Measurements from ENCODE around the gene USP36. TPM values are rescaled to one million over a fixed set of nuclear protein-coding genes. Genes with fewer than 3 reads are reported as not detected.

The USP36 gene
- total and polyA plus RNA-seq, 9 of the 15 experiments (the other 6 are each of a cell fraction or from before 2014, with no cell fraction given) = 6.4 to 72.8 (median 22.5) TPM

DNA sequence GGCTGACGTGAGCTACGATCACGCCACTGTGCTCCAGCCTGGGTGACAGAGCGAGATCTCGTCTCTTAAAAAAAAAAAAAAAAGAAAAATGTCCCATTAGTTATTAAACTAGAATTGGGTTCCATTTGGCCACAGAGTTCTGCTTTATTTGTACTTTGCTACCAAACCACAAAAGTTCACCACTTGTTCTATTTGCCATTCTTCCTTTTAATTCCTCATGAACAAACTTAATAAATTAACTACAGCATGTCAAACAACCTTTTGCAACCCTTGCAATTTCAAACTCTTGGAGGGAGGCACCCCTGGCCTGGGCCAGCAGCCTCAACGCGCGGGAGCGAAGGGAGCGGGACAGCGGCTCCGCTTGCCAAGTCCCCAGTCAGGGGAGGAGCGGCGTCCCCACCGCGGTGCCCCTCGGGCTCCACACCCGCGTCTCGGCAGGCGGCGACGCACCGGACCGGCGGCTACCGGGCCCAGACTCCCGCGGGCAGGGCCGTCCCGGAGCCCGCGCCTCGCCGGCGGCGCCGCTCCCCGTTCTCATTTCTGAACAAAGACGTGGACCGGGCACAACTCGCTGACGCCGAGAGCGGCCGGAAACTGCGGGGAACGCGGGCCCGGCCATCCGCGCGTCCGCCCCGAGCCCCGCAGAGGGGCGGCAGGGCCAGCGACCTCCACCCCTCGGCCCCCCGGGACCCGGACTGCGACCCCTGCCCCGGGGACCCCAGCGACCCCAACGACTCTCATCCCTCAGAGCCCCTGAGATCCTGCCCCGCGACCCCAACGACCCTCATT lies 59.3 kb downstream of the USP36 start (continued):
- 0 out of 2 replicates have a peak, but pooled peaks have one; percentile 7 for TF ChIP-seq GABPA (tag; conservative IDR thresholded peaks at IDR 0.05; ENCODE audit: low read depth)
- TF ChIP-seq TARDBP (IDR thresholded peaks at IDR 0.05) = 0 out of 2 replicates have a peak, but pooled peaks have one; percentile 14
- TF ChIP-seq, protein P1, sequence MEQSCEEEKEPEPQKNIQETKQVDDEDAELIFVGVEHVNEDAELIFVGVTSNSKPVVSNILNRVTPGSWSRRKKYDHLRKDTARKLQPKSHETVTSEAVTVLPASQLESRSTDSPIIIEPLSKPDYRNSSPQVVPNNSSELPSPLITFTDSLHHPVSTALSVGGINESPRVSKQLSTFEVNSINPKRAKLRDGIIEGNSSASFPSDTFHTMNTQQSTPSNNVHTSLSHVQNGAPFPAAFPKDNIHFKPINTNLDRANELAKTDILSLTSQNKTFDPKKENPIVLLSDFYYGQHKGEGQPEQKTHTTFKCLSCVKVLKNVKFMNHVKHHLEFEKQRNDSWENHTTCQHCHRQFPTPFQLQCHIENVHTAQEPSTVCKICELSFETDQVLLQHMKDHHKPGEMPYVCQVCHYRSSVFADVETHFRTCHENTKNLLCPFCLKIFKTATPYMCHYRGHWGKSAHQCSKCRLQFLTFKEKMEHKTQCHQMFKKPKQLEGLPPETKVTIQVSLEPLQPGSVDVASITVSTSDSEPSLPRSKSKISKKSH (CRISPR knock-in tag; IDR thresholded peaks at IDR 0.05) = no peak
- TF ChIP-seq ZNF12 (CRISPR knock-in tag; IDR thresholded peaks at IDR 0.05) = peak; percentile 51; the same call in 1 of the 2 replicates
- TF ChIP-seq EP300 (IDR thresholded peaks at IDR 0.05; ENCODE audit: low read length) = no peak
- TF ChIP-seq ZNF785 (CRISPR knock-in tag; IDR thresholded peaks at IDR 0.05) = no peak
- TF ChIP-seq RBFOX2 (IDR thresholded peaks at IDR 0.05; ENCODE audit: low read depth, low read length) = peak; percentile 69
- no peak for TF ChIP-seq RFX1 (IDR thresholded peaks at IDR 0.05)
- TF ChIP-seq ZBTB8A (IDR thresholded peaks at IDR 0.05; ENCODE audit: partially characterized antibody) = no peak
- TF ChIP-seq ZBTB9 (CRISPR knock-in tag; IDR thresholded peaks at IDR 0.05) = 0 out of 2 replicates have a peak, but pooled peaks have one; percentile 25
- TF ChIP-seq PHB2 (IDR thresholded peaks at IDR 0.05; ENCODE audit: low read depth) = no peak
- TF ChIP-seq HDAC6 (IDR thresholded peaks at IDR 0.05; ENCODE audit: low read depth, low read length) = no peak
- TF ChIP-seq TEAD1 (CRISPR knock-in tag; IDR thresholded peaks at IDR 0.05) = 0 out of 4 replicates have a peak, but pooled peaks of 1 of the 2 experiments have one; percentile 25
- peak; percentile 85 for TF ChIP-seq ZBTB7A (IDR thresholded peaks at IDR 0.05; ENCODE audit: borderline replicate concordance, control insufficient read depth, low read depth, low read length)
- TF ChIP-seq CC2D1A (IDR thresholded peaks at IDR 0.05) = no peak
- no peak for TF ChIP-seq HLTF (IDR thresholded peaks at IDR 0.05)
- peak; percentile 68 for TF ChIP-seq KAT7 (CRISPR knock-in tag; IDR thresholded peaks at IDR 0.05; ENCODE audit: borderline replicate concordance)
- no peak for TF ChIP-seq SNIP1 (IDR thresholded peaks at IDR 0.05; ENCODE audit: low read depth)
- peak; percentile 63 for TF ChIP-seq POLR2G (IDR thresholded peaks at IDR 0.05; ENCODE audit: low read depth, low read length)
- TF ChIP-seq, protein P2, sequence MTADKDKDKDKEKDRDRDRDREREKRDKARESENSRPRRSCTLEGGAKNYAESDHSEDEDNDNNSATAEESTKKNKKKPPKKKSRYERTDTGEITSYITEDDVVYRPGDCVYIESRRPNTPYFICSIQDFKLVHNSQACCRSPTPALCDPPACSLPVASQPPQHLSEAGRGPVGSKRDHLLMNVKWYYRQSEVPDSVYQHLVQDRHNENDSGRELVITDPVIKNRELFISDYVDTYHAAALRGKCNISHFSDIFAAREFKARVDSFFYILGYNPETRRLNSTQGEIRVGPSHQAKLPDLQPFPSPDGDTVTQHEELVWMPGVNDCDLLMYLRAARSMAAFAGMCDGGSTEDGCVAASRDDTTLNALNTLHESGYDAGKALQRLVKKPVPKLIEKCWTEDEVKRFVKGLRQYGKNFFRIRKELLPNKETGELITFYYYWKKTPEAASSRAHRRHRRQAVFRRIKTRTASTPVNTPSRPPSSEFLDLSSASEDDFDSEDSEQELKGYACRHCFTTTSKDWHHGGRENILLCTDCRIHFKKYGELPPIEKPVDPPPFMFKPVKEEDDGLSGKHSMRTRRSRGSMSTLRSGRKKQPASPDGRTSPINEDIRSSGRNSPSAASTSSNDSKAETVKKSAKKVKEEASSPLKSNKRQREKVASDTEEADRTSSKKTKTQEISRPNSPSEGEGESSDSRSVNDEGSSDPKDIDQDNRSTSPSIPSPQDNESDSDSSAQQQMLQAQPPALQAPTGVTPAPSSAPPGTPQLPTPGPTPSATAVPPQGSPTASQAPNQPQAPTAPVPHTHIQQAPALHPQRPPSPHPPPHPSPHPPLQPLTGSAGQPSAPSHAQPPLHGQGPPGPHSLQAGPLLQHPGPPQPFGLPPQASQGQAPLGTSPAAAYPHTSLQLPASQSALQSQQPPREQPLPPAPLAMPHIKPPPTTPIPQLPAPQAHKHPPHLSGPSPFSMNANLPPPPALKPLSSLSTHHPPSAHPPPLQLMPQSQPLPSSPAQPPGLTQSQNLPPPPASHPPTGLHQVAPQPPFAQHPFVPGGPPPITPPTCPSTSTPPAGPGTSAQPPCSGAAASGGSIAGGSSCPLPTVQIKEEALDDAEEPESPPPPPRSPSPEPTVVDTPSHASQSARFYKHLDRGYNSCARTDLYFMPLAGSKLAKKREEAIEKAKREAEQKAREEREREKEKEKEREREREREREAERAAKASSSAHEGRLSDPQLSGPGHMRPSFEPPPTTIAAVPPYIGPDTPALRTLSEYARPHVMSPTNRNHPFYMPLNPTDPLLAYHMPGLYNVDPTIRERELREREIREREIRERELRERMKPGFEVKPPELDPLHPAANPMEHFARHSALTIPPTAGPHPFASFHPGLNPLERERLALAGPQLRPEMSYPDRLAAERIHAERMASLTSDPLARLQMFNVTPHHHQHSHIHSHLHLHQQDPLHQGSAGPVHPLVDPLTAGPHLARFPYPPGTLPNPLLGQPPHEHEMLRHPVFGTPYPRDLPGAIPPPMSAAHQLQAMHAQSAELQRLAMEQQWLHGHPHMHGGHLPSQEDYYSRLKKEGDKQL (CRISPR knock-in tag; IDR thresholded peaks at IDR 0.05; ENCODE audit: borderline replicate concordance) = no peak
- peak; percentile 65; the same call in 1 of the 2 replicates for TF ChIP-seq RB1 (IDR thresholded peaks at IDR 0.05; ENCODE audit: low read depth)

All from K562 (cell line).